ENCODE measurements around the gene KRT15.

DNA sequence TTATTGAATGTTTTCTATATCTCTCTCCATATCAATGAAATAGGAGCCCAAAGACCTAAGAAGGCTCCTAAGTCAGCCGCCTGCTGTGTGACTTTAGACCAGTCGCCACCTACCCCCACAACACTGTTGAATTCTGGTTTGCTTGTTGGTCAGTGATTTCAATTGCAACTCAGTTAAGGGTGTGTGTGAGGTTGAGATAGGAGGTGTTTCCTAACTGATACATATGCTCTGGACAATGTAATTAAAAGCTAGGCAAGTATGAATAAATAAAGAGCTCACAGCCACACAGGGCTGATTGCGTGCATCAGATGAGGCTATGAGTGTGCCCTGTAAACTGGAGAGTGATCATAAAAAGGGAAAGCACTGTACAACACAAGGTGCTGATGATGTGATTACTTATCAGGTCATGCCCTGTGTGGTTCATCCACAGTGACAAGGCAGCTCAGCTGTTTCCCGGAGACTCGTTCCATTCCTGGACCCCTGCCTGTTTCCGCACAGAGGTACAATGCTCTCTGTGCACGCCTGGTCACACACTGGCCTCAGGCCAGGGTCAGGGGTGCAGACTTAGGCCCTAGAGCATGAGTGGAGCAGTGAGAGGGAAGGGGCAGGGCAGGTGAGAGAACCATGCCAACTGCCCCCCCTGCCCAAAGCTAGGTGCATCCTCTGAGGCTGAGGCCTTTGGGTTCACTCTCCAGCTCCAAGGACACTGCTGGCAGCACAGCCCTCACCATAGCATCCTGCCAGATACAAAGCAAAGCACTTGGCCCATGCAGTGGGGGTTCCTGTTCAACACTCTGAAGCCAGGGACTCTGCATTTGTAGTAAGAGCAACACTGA is 34.5 kb downstream of the KRT15 start:
- TF ChIP-seq, protein P1, sequence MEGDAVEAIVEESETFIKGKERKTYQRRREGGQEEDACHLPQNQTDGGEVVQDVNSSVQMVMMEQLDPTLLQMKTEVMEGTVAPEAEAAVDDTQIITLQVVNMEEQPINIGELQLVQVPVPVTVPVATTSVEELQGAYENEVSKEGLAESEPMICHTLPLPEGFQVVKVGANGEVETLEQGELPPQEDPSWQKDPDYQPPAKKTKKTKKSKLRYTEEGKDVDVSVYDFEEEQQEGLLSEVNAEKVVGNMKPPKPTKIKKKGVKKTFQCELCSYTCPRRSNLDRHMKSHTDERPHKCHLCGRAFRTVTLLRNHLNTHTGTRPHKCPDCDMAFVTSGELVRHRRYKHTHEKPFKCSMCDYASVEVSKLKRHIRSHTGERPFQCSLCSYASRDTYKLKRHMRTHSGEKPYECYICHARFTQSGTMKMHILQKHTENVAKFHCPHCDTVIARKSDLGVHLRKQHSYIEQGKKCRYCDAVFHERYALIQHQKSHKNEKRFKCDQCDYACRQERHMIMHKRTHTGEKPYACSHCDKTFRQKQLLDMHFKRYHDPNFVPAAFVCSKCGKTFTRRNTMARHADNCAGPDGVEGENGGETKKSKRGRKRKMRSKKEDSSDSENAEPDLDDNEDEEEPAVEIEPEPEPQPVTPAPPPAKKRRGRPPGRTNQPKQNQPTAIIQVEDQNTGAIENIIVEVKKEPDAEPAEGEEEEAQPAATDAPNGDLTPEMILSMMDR (conservative IDR thresholded peaks at IDR 0.05): no peak
- no peak for TF ChIP-seq ZFX (IDR thresholded peaks at IDR 0.05)
